ENCODE results near the gene CCSAP. TPM values are rescaled to one million over a fixed set of nuclear protein-coding genes. Genes with fewer than 3 reads are reported as not detected.
"Not testable (repeated sequence)": the region's sequence is repeated elsewhere in the genome, so short reads cannot be mapped to it uniquely, and the experiment has no call there.

The CCSAP gene
- total and polyA plus RNA-seq, 4 donors: 2.1 to 6.6 (median 2.9) TPM

DNA sequence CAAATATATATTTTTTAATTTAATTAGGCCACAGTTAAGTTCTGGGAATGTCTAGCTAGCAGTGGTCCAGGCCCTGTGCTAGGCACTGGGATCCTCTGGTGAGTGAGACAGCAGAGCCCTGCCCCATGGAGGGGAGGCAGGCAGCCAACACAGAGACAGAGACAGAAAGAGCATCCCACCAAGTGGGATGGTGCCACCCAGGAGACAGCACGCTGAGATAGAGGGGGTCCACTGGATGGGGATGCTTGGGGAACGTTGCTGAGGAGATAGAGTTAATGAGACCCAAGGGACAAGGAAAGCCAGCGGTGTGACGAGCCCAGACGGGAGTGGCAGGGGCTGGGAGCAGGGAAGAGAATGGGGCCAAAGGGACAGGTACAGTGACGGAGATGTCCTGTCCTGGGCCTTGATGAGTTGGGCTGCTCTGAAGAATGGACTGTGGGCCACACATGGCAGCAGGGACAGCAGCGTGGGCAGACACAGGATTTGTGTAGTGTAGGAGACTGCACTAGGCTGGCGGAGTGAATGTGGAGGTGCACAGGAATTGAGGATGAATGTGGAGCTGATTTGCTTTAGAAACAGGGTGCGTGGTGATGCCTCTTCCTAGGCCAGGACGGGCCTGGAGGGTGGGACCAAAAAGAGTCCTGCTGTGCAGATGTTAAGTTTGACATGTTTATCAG, 49.2 kb downstream of the CCSAP start:
- WGBS, 2 donors: 92 to 93% methylated on average over 10 of the region's 10 CpGs
- Histone ChIP-seq H3K4me3 (ENCODE audit: low read length in 2 of 2) (no peak overlapping the region), H3K36me3 (ENCODE audit: control insufficient read depth in 1 of 2, insufficient read depth in 2 of 2, low read length in 1 of 2) (peaks cover 0 to 2% of the 10 kb centered on the region in 2 donors), H3K27ac (ENCODE audit: low read depth in 1 of 2, low read length in 2 of 2) (no peak overlapping the region), H3K4me1 (ENCODE audit: control insufficient read depth in 1 of 2, insufficient read depth in 2 of 2, low read length in 2 of 2) (no peaks in the 10 kb centered on the region), H3K27me3 (ENCODE audit: control insufficient read depth in 1 of 2, insufficient read depth in 2 of 2, low read length in 1 of 2) (no peaks in the 10 kb centered on the region), H3K9me3 (ENCODE audit: control insufficient read depth, low read length) (no peaks in the 10 kb centered on the region)
- ATAC-seq (ENCODE audit: low FRiP score): no peak
- intact Hi-C loops (cut with DNase I): no loop called here
- no peak for DNase-seq

- H3K36me3 ChIP-seq (ENCODE audit: control insufficient read depth in 1 of 2, insufficient read depth in 2 of 2, low read length in 1 of 2); H3K27ac ChIP-seq (ENCODE audit: low read depth in 1 of 2, low read length in 2 of 2); H3K4me1 ChIP-seq (ENCODE audit: control insufficient read depth in 1 of 2, insufficient read depth in 2 of 2, low read length in 2 of 2); DNase-seq; ATAC-seq (ENCODE audit: low FRiP score); intact Hi-C loops (cut with DNase I); H3K4me3 ChIP-seq (ENCODE audit: low read length in 2 of 2); H3K9me3 ChIP-seq (ENCODE audit: control insufficient read depth, low read length); H3K27me3 ChIP-seq (ENCODE audit: control insufficient read depth in 1 of 2, insufficient read depth in 2 of 2, low read length in 1 of 2): not testable (repeated sequence)
- 98% methylated on average over 3 of the region's 4 CpGs for WGBS, 2 donors
These were observed 51.2 kb downstream of the CCSAP start for GRCh38 chr1:229291686-229292085.

GRCh38 chr1:229288516-229288915, 54.3 kb downstream of the CCSAP start:
- H3K27ac ChIP-seq (ENCODE audit: low read depth in 1 of 2, low read length in 2 of 2): no peak overlapping the region
- DNase-seq (no peak), ATAC-seq (ENCODE audit: low FRiP score) (no peak)
- WGBS, 2 donors: 79 to 94% methylated on average over 1 of the region's 1 CpG
- peaks cover 0 to 5% of the 10 kb centered on the region in 2 donors for H3K4me1 ChIP-seq (ENCODE audit: control insufficient read depth in 1 of 2, insufficient read depth in 2 of 2, low read length in 2 of 2)
- H3K9me3 ChIP-seq (ENCODE audit: control insufficient read depth, low read length): no peaks in the 10 kb centered on the region
- intact Hi-C loops (cut with DNase I): no loop called here
- H3K36me3 ChIP-seq (ENCODE audit: control insufficient read depth in 1 of 2, insufficient read depth in 2 of 2, low read length in 1 of 2): no peaks in the 10 kb centered on the region
- no peaks in the 10 kb centered on the region for H3K27me3 ChIP-seq (ENCODE audit: control insufficient read depth in 1 of 2, insufficient read depth in 2 of 2, low read length in 1 of 2)
- no peak overlapping the region for H3K4me3 ChIP-seq (ENCODE audit: low read length in 2 of 2)

GRCh38 chr1:229287267-229287666, 55.6 kb downstream of the CCSAP start:
- 75 to 100% methylated on average over 1 of the region's 1 CpG for WGBS, 2 donors
- no peaks in the 10 kb centered on the region for H3K9me3 ChIP-seq (ENCODE audit: control insufficient read depth, low read length)
- no peaks in the 10 kb centered on the region for H3K27me3 ChIP-seq (ENCODE audit: control insufficient read depth in 1 of 2, insufficient read depth in 2 of 2, low read length in 1 of 2)
- ATAC-seq (ENCODE audit: low FRiP score): no peak
- H3K4me1 ChIP-seq (ENCODE audit: control insufficient read depth in 1 of 2, insufficient read depth in 2 of 2, low read length in 2 of 2): peaks cover 0 to 5% of the 10 kb centered on the region in 2 donors
- H3K36me3 ChIP-seq (ENCODE audit: control insufficient read depth in 1 of 2, insufficient read depth in 2 of 2, low read length in 1 of 2): no peaks in the 10 kb centered on the region
- DNase-seq: no peak
- H3K4me3 ChIP-seq (ENCODE audit: low read length in 2 of 2): no peak overlapping the region
- intact Hi-C loops (cut with DNase I): no loop called here
- no peak overlapping the region for H3K27ac ChIP-seq (ENCODE audit: low read depth in 1 of 2, low read length in 2 of 2)

- intact Hi-C loops (cut with DNase I): no loop called here
- Histone ChIP-seq H3K36me3 (ENCODE audit: control insufficient read depth in 1 of 2, insufficient read depth in 2 of 2, low read length in 1 of 2) (no peaks in the 10 kb centered on the region), H3K27me3 (ENCODE audit: control insufficient read depth in 1 of 2, insufficient read depth in 2 of 2, low read length in 1 of 2) (no peaks in the 10 kb centered on the region), H3K4me1 (ENCODE audit: control insufficient read depth in 1 of 2, insufficient read depth in 2 of 2, low read length in 2 of 2) (peaks cover 0 to 5% of the 10 kb centered on the region in 2 donors), H3K9me3 (ENCODE audit: control insufficient read depth, low read length) (no peaks in the 10 kb centered on the region), H3K4me3 (ENCODE audit: low read length in 2 of 2) (no peak overlapping the region), H3K27ac (ENCODE audit: low read depth in 1 of 2, low read length in 2 of 2) (no peak overlapping the region)
- DNase-seq (no peak), ATAC-seq (ENCODE audit: low FRiP score) (no peak)
- 86 to 87% methylated on average over 2 of the region's 2 CpGs for WGBS, 2 donors
These were observed 56.6 kb downstream of the CCSAP start for GRCh38 chr1:229286099-229286766.

DNA sequence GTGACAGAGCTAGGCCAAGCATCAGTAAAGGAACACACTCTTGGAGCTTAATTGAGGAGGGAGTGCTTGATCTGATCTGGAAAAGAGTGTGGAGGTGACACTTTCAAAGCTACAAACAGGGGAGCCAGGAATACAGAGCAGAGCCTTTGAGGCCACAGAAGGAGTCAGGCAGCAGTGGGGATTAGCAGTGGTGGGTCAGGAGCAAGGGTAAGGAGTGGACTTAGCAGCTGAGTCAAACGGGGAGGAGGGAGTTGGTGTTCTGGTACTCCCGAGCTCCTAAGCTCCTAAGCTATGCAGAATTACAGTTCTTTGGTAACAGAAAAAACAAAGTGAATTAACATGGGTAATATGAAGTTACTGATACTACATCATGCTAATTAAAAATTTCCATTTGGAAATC, 57.4 kb downstream of the CCSAP start:
- ATAC-seq (ENCODE audit: low FRiP score) (no peak), DNase-seq (no peak)
- 65 to 83% methylated on average over 2 of the region's 2 CpGs for WGBS, 2 donors
- Histone ChIP-seq H3K9me3 (ENCODE audit: control insufficient read depth, low read length) (no peaks in the 10 kb centered on the region), H3K4me1 (ENCODE audit: control insufficient read depth in 1 of 2, insufficient read depth in 2 of 2, low read length in 2 of 2) (peaks cover 0 to 5% of the 10 kb centered on the region in 2 donors), H3K36me3 (ENCODE audit: control insufficient read depth in 1 of 2, insufficient read depth in 2 of 2, low read length in 1 of 2) (no peaks in the 10 kb centered on the region), H3K27me3 (ENCODE audit: control insufficient read depth in 1 of 2, insufficient read depth in 2 of 2, low read length in 1 of 2) (no peaks in the 10 kb centered on the region), H3K27ac (ENCODE audit: low read depth in 1 of 2, low read length in 2 of 2) (no peak overlapping the region), H3K4me3 (ENCODE audit: low read length in 2 of 2) (no peak overlapping the region)
- intact Hi-C loops (cut with DNase I): no loop called here

DNA sequence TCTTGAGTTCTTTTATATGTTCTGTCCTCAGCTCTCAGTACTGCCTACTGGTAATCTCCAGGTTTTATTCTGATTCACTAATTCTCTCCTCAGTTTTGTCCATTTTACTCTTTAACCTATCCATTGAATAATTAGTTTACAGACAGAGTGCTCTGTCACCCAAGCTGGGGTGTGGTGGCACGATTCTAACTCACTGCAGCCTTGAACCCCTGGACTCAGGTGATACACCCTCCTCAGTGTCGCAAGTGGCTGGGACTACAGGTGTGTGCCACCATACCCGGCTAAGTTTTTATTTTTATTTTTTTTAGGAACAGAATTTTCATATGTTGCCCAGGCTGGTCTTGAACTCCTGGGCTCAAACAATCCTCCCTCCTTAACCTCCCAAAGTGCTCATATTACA, 58.0 kb downstream of the CCSAP start:
- WGBS, 2 donors: 91 to 98% methylated on average over 3 of the region's 3 CpGs
- ATAC-seq (ENCODE audit: low FRiP score): no peak
- H3K9me3 ChIP-seq (ENCODE audit: control insufficient read depth, low read length): no peaks in the 10 kb centered on the region
- H3K4me1 ChIP-seq (ENCODE audit: control insufficient read depth in 1 of 2, insufficient read depth in 2 of 2, low read length in 2 of 2): peaks cover 0 to 5% of the 10 kb centered on the region in 2 donors
- intact Hi-C loops (cut with DNase I): no loop called here
- H3K36me3 ChIP-seq (ENCODE audit: control insufficient read depth in 1 of 2, insufficient read depth in 2 of 2, low read length in 1 of 2): no peaks in the 10 kb centered on the region
- DNase-seq: no peak
- no peaks in the 10 kb centered on the region for H3K27me3 ChIP-seq (ENCODE audit: control insufficient read depth in 1 of 2, insufficient read depth in 2 of 2, low read length in 1 of 2)
- H3K4me3 ChIP-seq (ENCODE audit: low read length in 2 of 2): no peak overlapping the region
- H3K27ac ChIP-seq (ENCODE audit: low read depth in 1 of 2, low read length in 2 of 2): no peak overlapping the region

GRCh38 chr1:229283183-229283611, 59.6 kb downstream of the CCSAP start:
- ATAC-seq (ENCODE audit: low FRiP score) (peak; percentile 46), DNase-seq (no peak)
- Histone ChIP-seq H3K9me3 (ENCODE audit: control insufficient read depth, low read length) (no peaks in the 10 kb centered on the region), H3K4me3 (ENCODE audit: low read length in 2 of 2) (no peak overlapping the region), H3K27ac (ENCODE audit: low read depth in 1 of 2, low read length in 2 of 2) (no peak overlapping the region), H3K4me1 (ENCODE audit: control insufficient read depth in 1 of 2, insufficient read depth in 2 of 2, low read length in 2 of 2) (peaks cover 0 to 8% of the 10 kb centered on the region in 2 donors), H3K27me3 (ENCODE audit: control insufficient read depth in 1 of 2, insufficient read depth in 2 of 2, low read length in 1 of 2) (no peaks in the 10 kb centered on the region), H3K36me3 (ENCODE audit: control insufficient read depth in 1 of 2, insufficient read depth in 2 of 2, low read length in 1 of 2) (no peaks in the 10 kb centered on the region)
- 73 to 76% methylated on average over 3 of the region's 3 CpGs for WGBS, 2 donors
- intact Hi-C loops (cut with DNase I): no loop called here

GRCh38 chr1:229282295-229282823, 60.5 kb downstream of the CCSAP start:
- ATAC-seq (ENCODE audit: low FRiP score) (no peak), DNase-seq (no peak)
- Histone ChIP-seq H3K4me1 (ENCODE audit: control insufficient read depth in 1 of 2, insufficient read depth in 2 of 2, low read length in 2 of 2) (peaks cover 0 to 6% of the 10 kb centered on the region in 2 donors), H3K27me3 (ENCODE audit: control insufficient read depth in 1 of 2, insufficient read depth in 2 of 2, low read length in 1 of 2) (no peaks in the 10 kb centered on the region), H3K27ac (ENCODE audit: low read depth in 1 of 2, low read length in 2 of 2) (no peak overlapping the region), H3K36me3 (ENCODE audit: control insufficient read depth in 1 of 2, insufficient read depth in 2 of 2, low read length in 1 of 2) (no peaks in the 10 kb centered on the region), H3K9me3 (ENCODE audit: control insufficient read depth, low read length) (no peaks in the 10 kb centered on the region), H3K4me3 (ENCODE audit: low read length in 2 of 2) (no peak overlapping the region)
- WGBS, 2 donors: 85 to 94% methylated on average over 1 of the region's 1 CpG
- intact Hi-C loops (cut with DNase I): no loop called here
